Endothelial cell (in vitro differentiated cells): ENCODE results near the gene CHPF2. TPM values are rescaled to one million over a fixed set of nuclear protein-coding genes. Genes with fewer than 3 reads are reported as not detected.

Experiments
- DNase-seq: peaks from one replicate; pipeline ENCODE4 v3.0.0; 2021; ENCODE audit warnings: low spot score
- H3K27ac Mint-ChIP-seq: one replicate; pipeline ENCODE4 v1.8.0; 2021; ENCODE audit warnings: mixed read lengths, inconsistent platforms; ENCODE audit not compliant: unreplicated experiment
- H3K27me3 Mint-ChIP-seq: one replicate; pipeline ENCODE4 v1.8.0; 2021; ENCODE audit warnings: mild to moderate bottlenecking, moderate library complexity, mixed read lengths, inconsistent platforms; ENCODE audit not compliant: unreplicated experiment
- H3K36me3 Mint-ChIP-seq: one replicate; pipeline ENCODE4 v1.8.0; 2021; ENCODE audit warnings: mild to moderate bottlenecking, low read depth, mixed read lengths, inconsistent platforms; ENCODE audit not compliant: unreplicated experiment
- H3K4me1 Mint-ChIP-seq: one replicate; pipeline ENCODE4 v1.8.0; 2021; ENCODE audit warnings: mild to moderate bottlenecking, mixed read lengths, inconsistent platforms; ENCODE audit not compliant: unreplicated experiment
- H3K4me3 Mint-ChIP-seq: one replicate; pipeline ENCODE4 v1.8.0; 2021; ENCODE audit warnings: mild to moderate bottlenecking, mixed read lengths, inconsistent platforms; ENCODE audit not compliant: unreplicated experiment
- H3K9me3 Mint-ChIP-seq: one replicate; pipeline ENCODE4 v1.8.0; 2021; ENCODE audit warnings: mixed read lengths, inconsistent platforms; ENCODE audit not compliant: unreplicated experiment
- CTCF ChIP-seq: fragments of 200-600 bp; sonication (generic); IDR thresholded peaks from one replicate; pipeline ENCODE4 v1.5.0; 2021; ENCODE audit warnings: antibody characterized with exemption; ENCODE audit not compliant: unreplicated experiment
- total RNA-seq: library from RNA; stranded (reverse); fragmentation: NEBNext Ultra II Directional; extraction: Animal tissue kit (Norgen Biotek cat#: 25700); gene quantifications from one replicate; pipeline ENCODE4 v1.2.1, GENCODE V29; 2021; ENCODE audit not compliant: unreplicated experiment

Gene CHPF2
- total RNA-seq, 1 donor from 2014 or later: 55.4 TPM

- no peak for TF ChIP-seq CTCF
- peaks cover 15% of the 10 kb centered on the region for H3K27me3 Mint-ChIP-seq
- peaks cover 14% of the 10 kb centered on the region for H3K36me3 Mint-ChIP-seq
- peaks cover 10% of the 10 kb centered on the region for H3K4me1 Mint-ChIP-seq
- no peak for DNase-seq
- no peaks in the 10 kb centered on the region for H3K9me3 Mint-ChIP-seq
- H3K27ac Mint-ChIP-seq: no peak overlapping the region
- H3K4me3 Mint-ChIP-seq: no peak overlapping the region
Observed at GRCh38 chr7:151240536-151240935, 8.3 kb downstream of the CHPF2 start.

- H3K9me3 Mint-ChIP-seq: no peaks in the 10 kb centered on the region
- peaks cover 10% of the 10 kb centered on the region for H3K4me1 Mint-ChIP-seq
- no peak overlapping the region for H3K27ac Mint-ChIP-seq
- peaks cover 14% of the 10 kb centered on the region for H3K36me3 Mint-ChIP-seq
- H3K27me3 Mint-ChIP-seq: peaks cover 15% of the 10 kb centered on the region
- no peak for DNase-seq
- no peak overlapping the region for H3K4me3 Mint-ChIP-seq
- TF ChIP-seq CTCF: no peak
Observed at GRCh38 chr7:151240942-151241754, 8.9 kb downstream of the CHPF2 start.

GRCh38 chr7:151241755-151242096 lies 9.4 kb downstream of the CHPF2 start:
- no peaks in the 10 kb centered on the region for H3K9me3 Mint-ChIP-seq
- no peak for TF ChIP-seq CTCF
- H3K27me3 Mint-ChIP-seq: peaks cover 14% of the 10 kb centered on the region
- peaks cover 10% of the 10 kb centered on the region for H3K4me1 Mint-ChIP-seq
- DNase-seq: no peak
- H3K27ac Mint-ChIP-seq: no peak overlapping the region
- no peak overlapping the region for H3K4me3 Mint-ChIP-seq
- H3K36me3 Mint-ChIP-seq: peaks cover 9% of the 10 kb centered on the region

- no peak for DNase-seq
- Mint-ChIP-seq H3K9me3 (no peaks in the 10 kb centered on the region), H3K27me3 (peaks cover 14% of the 10 kb centered on the region), H3K36me3 (peaks cover 6% of the 10 kb centered on the region), H3K4me1 (peaks cover 10% of the 10 kb centered on the region), H3K4me3 (no peak overlapping the region), H3K27ac (no peak overlapping the region)
- TF ChIP-seq CTCF: no peak
Observed at GRCh38 chr7:151242159-151243044, 10.1 kb downstream of the CHPF2 start.

GRCh38 chr7:151243045-151243349 lies 10.7 kb downstream of the CHPF2 start:
- H3K4me1 Mint-ChIP-seq: peaks cover 10% of the 10 kb centered on the region
- no peak overlapping the region for H3K4me3 Mint-ChIP-seq
- peaks cover 6% of the 10 kb centered on the region for H3K36me3 Mint-ChIP-seq
- H3K27me3 Mint-ChIP-seq: peaks cover 16% of the 10 kb centered on the region
- TF ChIP-seq CTCF: no peak
- H3K27ac Mint-ChIP-seq: no peak overlapping the region
- DNase-seq: no peak
- no peaks in the 10 kb centered on the region for H3K9me3 Mint-ChIP-seq
